ENCODE measurements around the gene KRT73.

DNA sequence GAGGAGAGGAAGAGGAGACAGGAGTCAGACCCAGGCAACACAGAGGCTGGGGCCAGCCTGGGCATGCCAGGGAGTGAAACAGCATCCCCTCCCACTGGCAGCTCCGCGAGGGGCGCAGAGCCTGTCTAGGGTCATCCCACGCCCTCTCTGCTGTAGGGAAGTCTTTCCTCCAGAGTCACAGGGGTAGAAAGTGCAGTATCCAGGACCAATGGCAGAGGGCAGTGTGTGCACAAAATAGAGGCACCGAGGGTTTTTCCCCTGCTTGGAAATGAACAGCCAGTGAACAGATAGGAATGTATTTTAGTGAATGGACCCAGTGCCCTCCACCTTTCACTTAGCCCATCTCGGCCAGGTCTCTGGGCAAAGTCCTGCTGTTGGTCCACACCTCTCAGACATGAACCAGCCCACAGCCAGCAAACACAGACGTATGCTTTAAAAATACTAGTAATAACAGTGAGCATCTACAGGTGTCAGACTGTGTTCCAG is 35.3 kb downstream of the KRT73 start:
- TF ChIP-seq POLR2A (IDR thresholded peaks at IDR 0.05; ENCODE audit: control extremely low read depth in 1 of 2, low read depth in 2 of 2, low read length in 2 of 2) (no peak), POLR2AphosphoS5 (IDR thresholded peaks at IDR 0.05; ENCODE audit: low read depth, low read length) (no peak), SUZ12 (IDR thresholded peaks at IDR 0.05; ENCODE audit: low read length) (no peak), CHD2 (IDR thresholded peaks at IDR 0.05; ENCODE audit: low read length) (no peak), TAF1 (IDR thresholded peaks at IDR 0.05; ENCODE audit: low read depth, low read length) (no peak), RAD21 (IDR thresholded peaks at IDR 0.05 in 1 of 2, conservative IDR thresholded peaks at IDR 0.05 in 1 of 2; ENCODE audit: low read depth in 2 of 2, low read length in 2 of 2) (peak; percentile 90 to 92), PHF8 (conservative IDR thresholded peaks at IDR 0.05; ENCODE audit: low read depth, low read length) (no peak), CBX8 (IDR thresholded peaks at IDR 0.05; ENCODE audit: borderline replicate concordance, low read depth, low read length) (no peak)
- TF ChIP-seq, protein P1, sequence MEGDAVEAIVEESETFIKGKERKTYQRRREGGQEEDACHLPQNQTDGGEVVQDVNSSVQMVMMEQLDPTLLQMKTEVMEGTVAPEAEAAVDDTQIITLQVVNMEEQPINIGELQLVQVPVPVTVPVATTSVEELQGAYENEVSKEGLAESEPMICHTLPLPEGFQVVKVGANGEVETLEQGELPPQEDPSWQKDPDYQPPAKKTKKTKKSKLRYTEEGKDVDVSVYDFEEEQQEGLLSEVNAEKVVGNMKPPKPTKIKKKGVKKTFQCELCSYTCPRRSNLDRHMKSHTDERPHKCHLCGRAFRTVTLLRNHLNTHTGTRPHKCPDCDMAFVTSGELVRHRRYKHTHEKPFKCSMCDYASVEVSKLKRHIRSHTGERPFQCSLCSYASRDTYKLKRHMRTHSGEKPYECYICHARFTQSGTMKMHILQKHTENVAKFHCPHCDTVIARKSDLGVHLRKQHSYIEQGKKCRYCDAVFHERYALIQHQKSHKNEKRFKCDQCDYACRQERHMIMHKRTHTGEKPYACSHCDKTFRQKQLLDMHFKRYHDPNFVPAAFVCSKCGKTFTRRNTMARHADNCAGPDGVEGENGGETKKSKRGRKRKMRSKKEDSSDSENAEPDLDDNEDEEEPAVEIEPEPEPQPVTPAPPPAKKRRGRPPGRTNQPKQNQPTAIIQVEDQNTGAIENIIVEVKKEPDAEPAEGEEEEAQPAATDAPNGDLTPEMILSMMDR (IDR thresholded peaks at IDR 0.05; ENCODE audit: control extremely low read depth in 1 of 3, insufficient read depth in 1 of 3, low read depth in 1 of 3, low read length in 3 of 3): peak; percentile 58 to 90 (median 86)
- TF ChIP-seq, protein P2, sequence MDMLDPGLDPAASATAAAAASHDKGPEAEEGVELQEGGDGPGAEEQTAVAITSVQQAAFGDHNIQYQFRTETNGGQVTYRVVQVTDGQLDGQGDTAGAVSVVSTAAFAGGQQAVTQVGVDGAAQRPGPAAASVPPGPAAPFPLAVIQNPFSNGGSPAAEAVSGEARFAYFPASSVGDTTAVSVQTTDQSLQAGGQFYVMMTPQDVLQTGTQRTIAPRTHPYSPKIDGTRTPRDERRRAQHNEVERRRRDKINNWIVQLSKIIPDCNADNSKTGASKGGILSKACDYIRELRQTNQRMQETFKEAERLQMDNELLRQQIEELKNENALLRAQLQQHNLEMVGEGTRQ (IDR thresholded peaks at IDR 0.05; ENCODE audit: low read length): no peak
- TF ChIP-seq, protein P3, sequence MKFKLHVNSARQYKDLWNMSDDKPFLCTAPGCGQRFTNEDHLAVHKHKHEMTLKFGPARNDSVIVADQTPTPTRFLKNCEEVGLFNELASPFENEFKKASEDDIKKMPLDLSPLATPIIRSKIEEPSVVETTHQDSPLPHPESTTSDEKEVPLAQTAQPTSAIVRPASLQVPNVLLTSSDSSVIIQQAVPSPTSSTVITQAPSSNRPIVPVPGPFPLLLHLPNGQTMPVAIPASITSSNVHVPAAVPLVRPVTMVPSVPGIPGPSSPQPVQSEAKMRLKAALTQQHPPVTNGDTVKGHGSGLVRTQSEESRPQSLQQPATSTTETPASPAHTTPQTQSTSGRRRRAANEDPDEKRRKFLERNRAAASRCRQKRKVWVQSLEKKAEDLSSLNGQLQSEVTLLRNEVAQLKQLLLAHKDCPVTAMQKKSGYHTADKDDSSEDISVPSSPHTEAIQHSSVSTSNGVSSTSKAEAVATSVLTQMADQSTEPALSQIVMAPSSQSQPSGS (IDR thresholded peaks at IDR 0.05; ENCODE audit: low read length): no peak

Measured in H1 (cell line).